Liver (tissue), 9 donors: ENCODE data around the gene IL1RL1. TPM values are rescaled to one million over a fixed set of nuclear protein-coding genes. Genes with fewer than 3 reads are reported as not detected.
"Not testable (repeated sequence)": the region's sequence is repeated elsewhere in the genome, so short reads cannot be mapped to it uniquely, and the experiment has no call there.

ENCODE experiments used
- DNase-seq: peaks from one replicate; pipeline ENCODE4 v3.0.0-alpha.2; 2017; ENCODE audit warnings: low spot score
- H3K27ac ChIP-seq, 2 donors: one replicate each; pipeline ENCODE4 v1.7.0; 2013; ENCODE audit warnings: inconsistent platforms in 2 of 2, low read length in 2 of 2, control low read depth in 1 of 2, low read depth in 1 of 2, mild to moderate bottlenecking in 1 of 2
- H3K27me3 ChIP-seq, 4 donors: one replicate each; pipeline versions ENCODE4 v1.6.1 to v1.7.0; 2013; ENCODE audit warnings: low read length in 3 of 4, inconsistent platforms in 1 of 4, mild to moderate bottlenecking in 1 of 4, moderate library complexity in 1 of 4; ENCODE audit not compliant: control insufficient read depth in 4 of 4, insufficient read depth in 4 of 4
- H3K36me3 ChIP-seq, 4 donors: one replicate each; pipeline versions ENCODE4 v1.6.1 to v1.7.0; 2013; ENCODE audit warnings: low read length in 3 of 4, mild to moderate bottlenecking in 3 of 4, low read depth in 1 of 4, moderate library complexity in 1 of 4; ENCODE audit not compliant: control insufficient read depth in 4 of 4, insufficient read depth in 3 of 4
- H3K4me1 ChIP-seq, 4 donors: one replicate each; pipeline versions ENCODE4 v1.6.1 to v1.7.0; 2013; ENCODE audit warnings: low read length in 3 of 4, mild to moderate bottlenecking in 3 of 4, moderate library complexity in 1 of 4; ENCODE audit not compliant: control insufficient read depth in 4 of 4, insufficient read depth in 4 of 4
- H3K4me3 ChIP-seq, 3 donors: one replicate each; pipeline versions ENCODE4 v1.6.1 to v1.7.0; 2013; ENCODE audit warnings: low read length in 3 of 3, control low read depth in 1 of 3, low read depth in 1 of 3, mild to moderate bottlenecking in 1 of 3
- H3K9ac ChIP-seq, 2 donors: one replicate each; pipeline ENCODE4 v1.7.0; 2013; ENCODE audit warnings: low read length in 2 of 2, mild to moderate bottlenecking in 2 of 2, moderate library complexity in 2 of 2, control low read depth in 1 of 2, low read depth in 1 of 2
- H3K9me3 ChIP-seq, 4 donors: one replicate each; pipeline versions ENCODE4 v1.6.1 to v1.7.0; 2013; ENCODE audit warnings: low read length in 3 of 4; ENCODE audit not compliant: control insufficient read depth in 4 of 4
- FOXA1 ChIP-seq: IDR thresholded peaks from 2 replicates; pipeline ENCODE4 v1.6.1; 2016; ENCODE audit warnings: antibody characterized with exemption
- FOXA2 ChIP-seq: IDR thresholded peaks from 2 replicates; pipeline ENCODE4 v1.6.1; 2016; ENCODE audit warnings: antibody characterized with exemption
- NR2F2 ChIP-seq: IDR thresholded peaks from 2 replicates; pipeline ENCODE4 v1.6.1; 2016; ENCODE audit warnings: antibody characterized with exemption
- REST ChIP-seq: IDR thresholded peaks from 2 replicates; pipeline ENCODE4 v1.6.1; 2016; ENCODE audit warnings: antibody characterized with exemption, mild to moderate bottlenecking
- RXRA ChIP-seq, 2 donors: IDR thresholded peaks; 2 replicates each; pipeline ENCODE4 v1.6.1; 2017 to 2018; ENCODE audit warnings: antibody characterized with exemption in 2 of 2, mild to moderate bottlenecking in 1 of 2
- SP1 ChIP-seq: IDR thresholded peaks from 2 replicates; pipeline ENCODE4 v1.6.1; 2018; ENCODE audit warnings: antibody characterized with exemption, mild to moderate bottlenecking
- YY1 ChIP-seq: IDR thresholded peaks from 2 replicates; pipeline ENCODE4 v1.6.1; 2016; ENCODE audit warnings: antibody characterized with exemption, mild to moderate bottlenecking
- WGBS: extraction: QIAGEN DNeasy Blood & Tissue Kit; methylation state at CpG from one replicate; pipeline ENCODE4 v1.1.7; 2013; 5-methylcytosine and 5-hydroxymethylcytosine counted together
- polyA plus RNA-seq, 2 donors: library from polyadenylated mRNA; stranded (reverse) in 1 of 2; unstranded in 1 of 2; fragments of 200-250 nt in 1 of 2; fragments of >200 nt in 1 of 2; fragmentation: Nextera tagmentation in 1 of 2; extraction: Ambion mirVana in 1 of 2; gene quantifications; one replicate each; pipeline versions ENCODE4 v1.2.1 to v1.2.3, GENCODE V29; 2013 to 2015
- total RNA-seq, 2 donors: library from RNA; depleted of rRNA; stranded (reverse); fragments of >200 nt; gene quantifications; one replicate each; pipeline ENCODE4 v1.2.3, GENCODE V29; 2014
- TF ChIP-seq, protein P1 (sequence below): IDR thresholded peaks from 2 replicates; pipeline ENCODE4 v1.6.1; 2016; ENCODE audit warnings: antibody characterized with exemption
- donor health status: healthy.
- donor health status: healthy.
- donor health status: healthy.
- donor health status: healthy.
- donor health status: healthy.

The IL1RL1 gene
- total and polyA plus RNA-seq, 4 donors: 0.75 to 6.2 (median 3.2) TPM

- H3K4me3 ChIP-seq, DNase-seq, H3K4me1 ChIP-seq, H3K9me3 ChIP-seq, H3K9ac ChIP-seq, H3K27me3 ChIP-seq, H3K27ac ChIP-seq, H3K36me3 ChIP-seq: not testable (repeated sequence)
- 80% methylated on average over 5 of the region's 5 CpGs for WGBS
These were observed 13.6 kb downstream of the IL1RL1 start for GRCh38 chr2:102324914-102325313.

DNA sequence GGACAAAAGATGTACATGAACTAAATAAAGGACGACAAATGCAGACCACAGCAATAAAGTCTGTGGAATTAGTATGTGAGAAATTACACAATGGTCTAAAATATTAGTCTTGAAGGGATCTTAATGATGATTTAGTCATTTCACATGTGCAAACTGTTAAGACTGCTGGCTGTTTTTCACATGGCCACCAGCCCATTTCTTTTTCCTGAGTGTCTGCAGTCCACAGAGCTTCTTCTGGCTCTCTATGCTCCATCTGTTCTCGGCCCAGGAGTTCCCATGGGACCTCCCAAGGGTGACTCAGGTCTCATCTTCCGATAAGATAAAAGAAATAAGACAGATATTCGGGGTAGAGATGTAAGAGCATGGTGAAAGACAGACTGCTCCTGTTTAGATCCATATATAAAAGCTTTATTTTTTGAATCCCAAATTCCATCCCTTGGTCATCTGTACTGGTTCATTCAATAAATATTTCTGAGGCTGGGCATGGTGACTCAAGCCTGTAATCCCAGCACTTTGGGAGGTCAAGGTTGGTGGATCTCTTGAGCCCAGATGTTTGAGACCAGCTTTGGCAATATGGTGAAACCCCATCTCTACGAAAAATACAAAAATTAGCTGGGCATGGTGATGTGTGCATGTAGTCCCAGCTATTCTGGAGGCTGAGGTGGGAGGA is 20.1 kb downstream of the IL1RL1 start:
- Histone ChIP-seq H3K27ac (no peak overlapping the region), H3K9me3 (no peaks in the 10 kb centered on the region), H3K27me3 (no peaks in the 10 kb centered on the region), H3K9ac (no peak overlapping the region), H3K4me3 (no peak overlapping the region), H3K4me1 (no peaks in the 10 kb centered on the region), H3K36me3 (no peaks in the 10 kb centered on the region)
- TF ChIP-seq, protein P1, sequence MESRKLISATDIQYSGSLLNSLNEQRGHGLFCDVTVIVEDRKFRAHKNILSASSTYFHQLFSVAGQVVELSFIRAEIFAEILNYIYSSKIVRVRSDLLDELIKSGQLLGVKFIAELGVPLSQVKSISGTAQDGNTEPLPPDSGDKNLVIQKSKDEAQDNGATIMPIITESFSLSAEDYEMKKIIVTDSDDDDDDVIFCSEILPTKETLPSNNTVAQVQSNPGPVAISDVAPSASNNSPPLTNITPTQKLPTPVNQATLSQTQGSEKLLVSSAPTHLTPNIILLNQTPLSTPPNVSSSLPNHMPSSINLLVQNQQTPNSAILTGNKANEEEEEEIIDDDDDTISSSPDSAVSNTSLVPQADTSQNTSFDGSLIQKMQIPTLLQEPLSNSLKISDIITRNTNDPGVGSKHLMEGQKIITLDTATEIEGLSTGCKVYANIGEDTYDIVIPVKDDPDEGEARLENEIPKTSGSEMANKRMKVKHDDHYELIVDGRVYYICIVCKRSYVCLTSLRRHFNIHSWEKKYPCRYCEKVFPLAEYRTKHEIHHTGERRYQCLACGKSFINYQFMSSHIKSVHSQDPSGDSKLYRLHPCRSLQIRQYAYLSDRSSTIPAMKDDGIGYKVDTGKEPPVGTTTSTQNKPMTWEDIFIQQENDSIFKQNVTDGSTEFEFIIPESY: no peak
- 72% methylated on average over 5 of the region's 5 CpGs for WGBS
- no peak for DNase-seq

DNA sequence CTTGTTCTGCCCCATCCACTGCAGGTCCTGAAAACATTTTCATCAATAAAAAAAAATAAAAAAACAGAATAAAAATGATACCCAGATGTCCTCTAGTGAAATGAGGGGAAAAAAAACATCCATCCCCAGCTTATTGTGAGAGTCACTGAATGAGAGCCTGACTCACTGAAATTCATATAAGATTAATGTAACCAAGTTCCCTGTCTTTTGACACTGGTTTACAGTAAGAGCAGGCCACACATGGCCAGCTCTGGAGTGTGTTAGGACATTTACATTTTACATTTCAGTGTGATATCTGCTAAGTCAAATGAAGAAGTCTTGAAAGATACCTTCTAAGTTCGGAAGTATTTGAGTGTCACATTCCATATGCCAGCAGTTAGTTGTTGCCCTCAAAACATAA is 23.1 kb downstream of the IL1RL1 start:
- 90% methylated on average over 1 of the region's 1 CpG for WGBS
- H3K4me1 ChIP-seq: no peaks in the 10 kb centered on the region
- H3K4me3 ChIP-seq: no peak overlapping the region
- H3K27ac ChIP-seq: no peak overlapping the region
- no peaks in the 10 kb centered on the region for H3K9me3 ChIP-seq
- TF ChIP-seq FOXA2: no peak
- no peak for TF ChIP-seq YY1
- TF ChIP-seq REST: no peak
- no peaks in the 10 kb centered on the region for H3K36me3 ChIP-seq
- H3K9ac ChIP-seq: no peak overlapping the region
- no peak for DNase-seq
- H3K27me3 ChIP-seq: no peaks in the 10 kb centered on the region

DNA sequence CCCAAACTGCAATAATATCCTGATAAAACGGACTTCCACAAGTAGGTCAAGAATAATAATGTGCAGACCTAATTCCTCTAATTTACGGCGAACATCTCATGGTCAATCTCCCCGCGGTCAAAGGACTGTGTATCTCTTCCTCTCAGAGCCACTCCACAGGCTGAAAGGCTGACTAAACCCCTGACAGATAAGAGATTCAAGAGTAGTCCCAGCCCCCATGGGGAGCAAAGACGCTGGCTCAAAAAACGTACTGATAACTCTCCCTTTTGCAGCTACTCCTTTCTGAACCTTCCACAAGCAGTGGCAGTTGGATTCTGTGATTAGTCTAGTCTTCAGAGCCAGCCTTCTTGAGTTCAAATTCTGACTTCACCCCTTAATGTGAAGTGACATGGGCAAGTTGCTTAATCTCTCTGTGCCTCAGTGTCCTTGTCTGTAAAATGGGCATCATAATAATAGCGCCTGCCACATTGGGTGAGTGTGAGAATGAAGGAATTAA is 24.6 kb downstream of the IL1RL1 start:
- TF ChIP-seq SP1: peak; percentile 27
- TF ChIP-seq FOXA1: no peak
- TF ChIP-seq RXRA (IDR thresholded peaks at IDR 0.05): peak; percentile 64 to 79
- TF ChIP-seq NR2F2: peak; percentile 74
- 47% methylated on average over 8 of the region's 8 CpGs for WGBS
- Histone ChIP-seq H3K4me3 (no peak overlapping the region), H3K9me3 (no peaks in the 10 kb centered on the region), H3K27ac (no peak overlapping the region), H3K27me3 (no peaks in the 10 kb centered on the region), H3K4me1 (no peaks in the 10 kb centered on the region), H3K36me3 (no peaks in the 10 kb centered on the region), H3K9ac (no peak overlapping the region)
- no peak for DNase-seq
